B cell (primary cell): ENCODE data around the gene CNGB1. TPM values are rescaled to one million over a fixed set of nuclear protein-coding genes. Genes with fewer than 3 reads are reported as not detected.

Experiments used
- ATAC-seq: fragments of 200-7000 bp; cut with Tn5 transposase; one replicate; pipeline ENCODE4 v1.10.0; 2021; ENCODE audit warnings: low read depth, mild to moderate bottlenecking, moderate number of reproducible peaks, moderate library complexity
- CTCF ChIA-PET: fragments of 350-600 bp; sonication (Branson Sonifier 250); formaldehyde crosslinking; loops from one replicate; lab custom pipeline; 2021; ENCODE audit warnings: antibody characterized with exemption, inconsistent platforms; lab: Charles Lee
- POLR2A ChIA-PET: fragments of 350-600 bp; sonication (Branson Sonifier 250); formaldehyde crosslinking; loops from one replicate; lab custom pipeline; 2021; ENCODE audit warnings: antibody characterized with exemption; lab: Charles Lee
- DNase-seq: peaks from one replicate; pipeline ENCODE4 v3.0.0; 2013
- H2AFZ ChIP-seq: 2 replicates; pipeline ENCODE4 v1.6.1; 2012; ENCODE audit warnings: mild to moderate bottlenecking, low read depth, low read length; ENCODE audit not compliant: insufficient read depth, poor library complexity, severe bottlenecking
- H3K27ac ChIP-seq, 2 donors: 1 replicate in 1 of 2; 2 replicates in 1 of 2; pipeline ENCODE4 v1.5.1; 2012 to 2013; ENCODE audit warnings: low read length in 2 of 2, mild to moderate bottlenecking in 2 of 2, moderate library complexity in 1 of 2
- H3K27me3 ChIP-seq, 4 experiments: fragments of 200-600 bp in 1 of 4; sonication (generic) in 1 of 4; replicated peaks in 1 of 4; 1 replicate in 2 of 4; 2 replicates in 2 of 4; pipeline versions ENCODE4 v1.6.1 to v1.7.0; 2013 to 2016; ENCODE audit warnings: low read length in 3 of 4, mild to moderate bottlenecking in 2 of 4, mixed read lengths in 1 of 4, moderate library complexity in 1 of 4; ENCODE audit not compliant: insufficient read depth in 4 of 4, control insufficient read depth in 3 of 4; ENCODE audit errors: control extremely low read depth in 1 of 4
- H3K36me3 ChIP-seq, 2 experiments: replicated peaks in 1 of 2; 1 replicate in 1 of 2; 2 replicates in 1 of 2; pipeline versions ENCODE4 v1.6.1 to v1.7.1; 2013; ENCODE audit warnings: low read length in 1 of 2; ENCODE audit not compliant: insufficient read depth in 2 of 2, control insufficient read depth in 1 of 2; ENCODE audit errors: control extremely low read depth in 1 of 2, extremely low read depth in 1 of 2
- H3K4me1 ChIP-seq, 2 donors: fragments of 200-600 bp in 1 of 2; sonication (generic) in 1 of 2; 1 replicate in 1 of 2; 2 replicates in 1 of 2; pipeline versions ENCODE4 v1.5.1 to v1.6.1; 2013 to 2017; ENCODE audit warnings: low read length in 2 of 2; ENCODE audit not compliant: control insufficient read depth in 2 of 2, insufficient read depth in 2 of 2
- H3K4me2 ChIP-seq: replicated peaks from 2 replicates; pipeline ENCODE3; 2012; ENCODE audit warnings: mild to moderate bottlenecking, low read depth, low read length; ENCODE audit not compliant: poor library complexity, severe bottlenecking
- H3K4me3 ChIP-seq, 5 experiments: fragments of 200-600 bp in 1 of 5; sonication (generic) in 1 of 5; 1 replicate in 3 of 5; 2 replicates in 2 of 5; pipeline versions ENCODE4 v1.5.1 to v1.7.0; 2011 to 2016; ENCODE audit warnings: low read length in 4 of 5, mild to moderate bottlenecking in 4 of 5, low read depth in 2 of 5, control low read depth in 1 of 5, moderate library complexity in 1 of 5; ENCODE audit not compliant: insufficient read depth in 1 of 5; ENCODE audit errors: control extremely low read depth in 1 of 5, extremely low read depth in 1 of 5
- H3K79me2 ChIP-seq: fragments of 200-600 bp; sonication (generic); one replicate; pipeline ENCODE4 v1.6.0; 2016; ENCODE audit warnings: low read length; ENCODE audit not compliant: control insufficient read depth, insufficient read depth
- H3K9ac ChIP-seq: fragments of 200-600 bp; sonication (generic); 2 replicates; pipeline ENCODE4 v1.6.1; 2017; ENCODE audit warnings: mild to moderate bottlenecking, low read length, moderate library complexity
- H3K9me3 ChIP-seq, 3 donors: one replicate each; pipeline versions ENCODE4 v1.6.1 to v1.7.1; 2013; ENCODE audit warnings: low read length in 2 of 3; ENCODE audit not compliant: control insufficient read depth in 2 of 3, insufficient read depth in 1 of 3; ENCODE audit errors: control extremely low read depth in 1 of 3
- H4K20me1 ChIP-seq: 2 replicates; pipeline ENCODE4 v1.6.0; 2012; ENCODE audit warnings: mild to moderate bottlenecking, low read length; ENCODE audit not compliant: insufficient read depth, control insufficient read depth, poor library complexity, severe bottlenecking
- H3K27ac Mint-ChIP-seq: one replicate; pipeline ENCODE4 v1.8.0; 2021; ENCODE audit warnings: mixed read lengths
- H3K27me3 Mint-ChIP-seq: one replicate; pipeline ENCODE4 v1.8.0; 2021; ENCODE audit warnings: mixed read lengths
- H3K4me1 Mint-ChIP-seq: one replicate; pipeline ENCODE4 v1.8.0; 2021; ENCODE audit warnings: mixed read lengths
- H3K4me3 Mint-ChIP-seq: one replicate; pipeline ENCODE4 v1.8.0; 2021; ENCODE audit warnings: mixed read lengths
- H3K9me3 Mint-ChIP-seq: one replicate; pipeline ENCODE4 v1.8.0; 2022; ENCODE audit warnings: mixed read lengths; ENCODE audit not compliant: insufficient read depth
- CTCF ChIP-seq: fragments of 200-600 bp; IDR thresholded peaks from one replicate; pipeline ENCODE4 v1.8.0; 2022; ENCODE audit warnings: antibody characterized with exemption, mild to moderate bottlenecking
- EZH2 ChIP-seq: IDR thresholded peaks from 2 replicates; pipeline ENCODE4 v1.6.1; 2012; ENCODE audit warnings: borderline replicate concordance, low read depth, mild to moderate bottlenecking, moderate library complexity, low read length; ENCODE audit not compliant: insufficient read depth, poor library complexity, severe bottlenecking
- WGBS: methylation state at CpG from one replicate; pipeline ENCODE4 v1.1.5; 2013; ENCODE audit warnings: missing lambda C conversion rate; ENCODE audit not compliant: insufficient coverage; 5-methylcytosine and 5-hydroxymethylcytosine counted together
- intact Hi-C: fragments of 100-400 bp; cut with micrococcal nuclease; formaldehyde crosslinking; loops from one replicate; pipeline ENCODE4 v1.10.0; 2022
- polyA plus RNA-seq: library from polyadenylated mRNA; depleted of rRNA; stranded (reverse); fragments of >200 nt; gene quantifications from 2 replicates; pipeline ENCODE4 v1.2.3, GENCODE V29; 2012
- total RNA-seq, 2 donors: library from RNA; stranded (reverse); fragments of 120-200 nt in 1 of 2; gene quantifications; 1 replicate in 1 of 2; 2 replicates in 1 of 2; pipeline versions ENCODE4 v1.2.3 to v1.2.4, GENCODE V29; 2013 to 2022

CNGB1 gene
- total and polyA plus RNA-seq, 2 donors (not counting 1 experiment from before 2014, with no cell fraction given) = not detected

GRCh38 chr16:57878586-57878985 is 92.3 kb downstream of the CNGB1 start:
- no peaks in the 10 kb centered on the region for H3K9me3 Mint-ChIP-seq
- peaks cover 3% of the 10 kb centered on the region for H3K4me1 Mint-ChIP-seq
- Histone ChIP-seq H3K27ac (no peak overlapping the region), H3K79me2 (no peaks in the 10 kb centered on the region), H3K36me3 (no peaks in the 10 kb centered on the region), H3K9ac (no peak overlapping the region), H3K9me3 (no peaks in the 10 kb centered on the region), H3K4me2 (no peak overlapping the region), H3K4me3 (no peak overlapping the region), H4K20me1 (no peaks in the 10 kb centered on the region), H3K27me3 (peaks cover 0 to 8% (median 3%) of the 10 kb centered on the region in 4 experiments), H2AFZ (no peak overlapping the region), H3K4me1 (no peaks in the 10 kb centered on the region)
- no peak overlapping the region for H3K4me3 Mint-ChIP-seq
- ChIA-PET POLR2A (no interaction called here), CTCF (no interaction called here)
- no peak for DNase-seq
- WGBS = 87% methylated on average over 2 of the region's 3 CpGs
- ATAC-seq = no peak
- intact Hi-C loops = no loop called here
- H3K27ac Mint-ChIP-seq = no peak overlapping the region
- H3K27me3 Mint-ChIP-seq = peaks cover 21% of the 10 kb centered on the region
- TF ChIP-seq CTCF (no peak), EZH2 (no peak)

GRCh38 chr16:57876210-57876609 is 94.7 kb downstream of the CNGB1 start:
- TF ChIP-seq CTCF = no peak
- no peak for TF ChIP-seq EZH2
- H3K4me2 ChIP-seq = no peak overlapping the region
- peaks cover 3% of the 10 kb centered on the region for H3K4me1 Mint-ChIP-seq
- ChIA-PET POLR2A (no interaction called here), CTCF (no interaction called here)
- ATAC-seq = no peak
- no peak overlapping the region for H3K4me3 ChIP-seq
- no peak for DNase-seq
- H3K27ac Mint-ChIP-seq = no peak overlapping the region
- no peaks in the 10 kb centered on the region for H3K36me3 ChIP-seq
- no peak overlapping the region for H3K4me3 Mint-ChIP-seq
- no peaks in the 10 kb centered on the region for H3K9me3 Mint-ChIP-seq
- H3K27me3 Mint-ChIP-seq = peaks cover 15% of the 10 kb centered on the region
- H3K27me3 ChIP-seq = peaks cover 0 to 4% (median 0%) of the 10 kb centered on the region in 4 experiments
- H3K9me3 ChIP-seq = no peaks in the 10 kb centered on the region
- no peak overlapping the region for H2AFZ ChIP-seq
- no peaks in the 10 kb centered on the region for H3K79me2 ChIP-seq
- no peak overlapping the region for H3K27ac ChIP-seq
- H3K4me1 ChIP-seq = no peaks in the 10 kb centered on the region
- whole genome bisulfite sequencing = 80% methylated on average over 1 of the region's 4 CpGs
- no peaks in the 10 kb centered on the region for H4K20me1 ChIP-seq
- H3K9ac ChIP-seq = no peak overlapping the region
- intact Hi-C loops = no loop called here
